ENCODE measurements around the gene KMT2C.
"Not testable (repeated sequence)": the region's sequence is repeated elsewhere in the genome, so short reads cannot be mapped to it uniquely, and the experiment has no call there.

- TF ChIP-seq POLR2AphosphoS5 (IDR thresholded peaks at IDR 0.05; ENCODE audit: low read depth, low read length); POLR2A (IDR thresholded peaks at IDR 0.05; ENCODE audit: low read depth, low read length); TAF1 (IDR thresholded peaks at IDR 0.05; ENCODE audit: low read depth, low read length); PAX5 (IDR thresholded peaks at IDR 0.05; ENCODE audit: insufficient read depth, low read length, severe bottlenecking); SPI1 (IDR thresholded peaks at IDR 0.05; ENCODE audit: low read depth, low read length); POU2F2 (IDR thresholded peaks at IDR 0.05; ENCODE audit: low read depth, low read length): not testable (repeated sequence)
Observed at GRCh38 chr7:152241301-152241700, 194.5 kb downstream of the KMT2C start.

All from GM12891 (cell line).